GM12878 (cell line): Measurements from ENCODE around the gene TIAM1. TPM values are rescaled to one million over a fixed set of nuclear protein-coding genes. Genes with fewer than 3 reads are reported as not detected.

Experiments
- ATAC-seq: fragments of 200-7000 bp; cut with Tn5 transposase; 3 replicates; pipeline ENCODE4 v1.9.1; 2020; ENCODE audit warnings: mild to moderate bottlenecking, moderate library complexity
- BruUV-seq: library from RNA; stranded (reverse); fragments of 400-500 nt; replicated peaks from 2 replicates; lab custom pipeline; 2021; lab: Mats Ljungman, UMichigan
- CTCF ChIA-PET: fragments of 300-600 bp; sonication (Branson Sonifier 250); formaldehyde crosslinking; extraction: SDS; loops from one replicate; lab custom pipeline; 2021; ENCODE audit warnings: inconsistent platforms; lab: Yijun Ruan, JAX
- POLR2A ChIA-PET: fragments of 350-600 bp; formaldehyde crosslinking; extraction: SDS; loops from one replicate; lab custom pipeline; 2021; ENCODE audit warnings: inconsistent platforms; lab: Charles Lee
- RAD21 ChIA-PET: fragments of 300-600 bp; sonication (Branson Sonifier 250); formaldehyde crosslinking; loops from one replicate; lab custom pipeline; 2023; ENCODE audit warnings: antibody characterized with exemption; ENCODE audit not compliant: unreplicated experiment; lab: Charles Lee
- SMC1A ChIA-PET: fragments of 300-600 bp; sonication (Branson Sonifier 250); formaldehyde crosslinking; loops from one replicate; lab custom pipeline; 2023; ENCODE audit not compliant: unreplicated experiment, uncharacterized antibody; lab: Charles Lee
- DNase-seq: peaks from one replicate; pipeline ENCODE4 v3.0.0-alpha.2; 2011; ENCODE audit warnings: low read depth, low spot score
- FAIRE-seq: peaks from 3 replicates; lab custom pipeline; 2011; peaks lifted over from hg19 to GRCh38; lab: Jason Lieb, UNC
- H2AFZ ChIP-seq: 2 replicates; pipeline ENCODE4 v1.6.0; 2011; ENCODE audit warnings: low read depth, low read length, control low read depth; ENCODE audit not compliant: control insufficient read depth
- H3K27ac ChIP-seq: 2 replicates; pipeline ENCODE4 v1.5.1; 2011; ENCODE audit warnings: control low read depth; ENCODE audit not compliant: control insufficient read depth, insufficient read depth
- H3K27me3 ChIP-seq, 2 experiments: replicated peaks in 1 of 2; 2 replicates each; pipeline versions ENCODE4 v1.6.0 to v1.6.1; 2011; ENCODE audit warnings: low read length in 1 of 2; ENCODE audit not compliant: control insufficient read depth in 2 of 2, insufficient read depth in 2 of 2
- H3K36me3 ChIP-seq, 2 experiments: 2 replicates each; pipeline ENCODE4 v1.5.1; 2011; ENCODE audit warnings: low read length in 1 of 2; ENCODE audit not compliant: control insufficient read depth in 2 of 2, insufficient read depth in 2 of 2
- H3K4me1 ChIP-seq: 2 replicates; pipeline ENCODE4 v1.6.1; 2011; ENCODE audit warnings: mild to moderate bottlenecking, low read length, moderate library complexity, mixed read lengths; ENCODE audit not compliant: control insufficient read depth, insufficient read depth
- H3K4me2 ChIP-seq: 2 replicates; pipeline ENCODE4 v1.6.0; 2011; ENCODE audit warnings: control low read depth; ENCODE audit not compliant: control insufficient read depth, insufficient read depth
- H3K4me3 ChIP-seq: fragments of 200-600 bp; sonication (generic); 2 replicates; pipeline ENCODE4 v1.5.1; 2016
- H3K79me2 ChIP-seq: 2 replicates; pipeline ENCODE4 v1.6.0; 2011; ENCODE audit warnings: low read length; ENCODE audit not compliant: control insufficient read depth, insufficient read depth
- H3K9ac ChIP-seq: 2 replicates; pipeline ENCODE4 v1.8.0; 2011; ENCODE audit warnings: low read length, control low read depth, mixed read lengths; ENCODE audit not compliant: control insufficient read depth, insufficient read depth
- H3K9me3 ChIP-seq: replicated peaks from 3 replicates; pipeline ENCODE4 v1.5.1; 2011; ENCODE audit warnings: mild to moderate bottlenecking, low read length; ENCODE audit not compliant: control insufficient read depth, insufficient read depth
- H4K20me1 ChIP-seq: 2 replicates; pipeline ENCODE4 v1.6.0; 2011; ENCODE audit not compliant: control insufficient read depth, insufficient read depth
- BCL11A ChIP-seq: IDR thresholded peaks from 2 replicates; pipeline ENCODE4 v1.6.1; 2011; ENCODE audit warnings: low read depth, low read length
- CHD2 ChIP-seq: IDR thresholded peaks from 2 replicates; pipeline ENCODE4 v1.6.1; 2011; ENCODE audit warnings: low read depth, low read length, improper control_type of control experiment, borderline replicate concordance
- EGR1 ChIP-seq, 2 experiments: IDR thresholded peaks; 1 replicate in 1 of 2; 2 replicates in 1 of 2; pipeline ENCODE4 v1.6.1; 2011 to 2012; ENCODE audit warnings: low read depth in 2 of 2, low read length in 2 of 2, borderline replicate concordance in 1 of 2, mild to moderate bottlenecking in 1 of 2, moderate library complexity in 1 of 2
- FOXK2 ChIP-seq: fragments of 450-650 bp; IDR thresholded peaks from 2 replicates; pipeline ENCODE4 v1.6.1; 2017; ENCODE audit warnings: mild to moderate bottlenecking, moderate library complexity
- HCFC1 ChIP-seq: fragments of 150-350 bp; IDR thresholded peaks from 2 replicates; pipeline ENCODE4 v1.6.1; 2014; ENCODE audit warnings: low read length
- MTA2 ChIP-seq: fragments of 450-650 bp; IDR thresholded peaks from 2 replicates; pipeline ENCODE4 v1.6.1; 2016; ENCODE audit warnings: low read depth, mild to moderate bottlenecking, moderate library complexity
- MTA3 ChIP-seq: IDR thresholded peaks from 2 replicates; pipeline ENCODE4 v1.6.1; 2012; ENCODE audit warnings: low read length, inconsistent platforms, borderline replicate concordance
- NFYA ChIP-seq: IDR thresholded peaks from 2 replicates; pipeline ENCODE4 v1.6.1; 2011; ENCODE audit warnings: low read depth, mild to moderate bottlenecking, low read length, improper control_type of control experiment, borderline replicate concordance
- NRF1 ChIP-seq: conservative IDR thresholded peaks from 2 replicates; pipeline ENCODE4 v1.6.1; 2011; ENCODE audit warnings: mild to moderate bottlenecking, low read depth, low read length, improper control_type of control experiment
- POLR2AphosphoS5 ChIP-seq: IDR thresholded peaks from 2 replicates; pipeline ENCODE4 v1.6.1; 2011; ENCODE audit warnings: mild to moderate bottlenecking, low read length, inconsistent platforms
- POU2F2 ChIP-seq: IDR thresholded peaks from 3 replicates; pipeline ENCODE4 v1.6.1; 2011; ENCODE audit warnings: low read depth, mild to moderate bottlenecking, low read length, borderline replicate concordance
- RFX5 ChIP-seq: IDR thresholded peaks from 2 replicates; pipeline ENCODE4 v1.6.1; 2011; ENCODE audit warnings: low read depth, low read length, improper control_type of control experiment
- SMARCA5 ChIP-seq: fragments of 450-650 bp; IDR thresholded peaks from 2 replicates; pipeline ENCODE4 v1.6.1; 2017; ENCODE audit warnings: mild to moderate bottlenecking
- SRF ChIP-seq, 2 experiments: IDR thresholded peaks; 2 replicates each; pipeline ENCODE4 v1.6.1; 2011; ENCODE audit warnings: low read depth in 2 of 2, low read length in 2 of 2, mild to moderate bottlenecking in 1 of 2, moderate library complexity in 1 of 2
- TARDBP ChIP-seq: IDR thresholded peaks from 2 replicates; pipeline ENCODE4 v1.6.1; 2016; ENCODE audit warnings: borderline replicate concordance
- TCF3 ChIP-seq: IDR thresholded peaks from 2 replicates; pipeline ENCODE4 v1.6.1; 2012; ENCODE audit warnings: low read depth, mild to moderate bottlenecking, low read length, borderline replicate concordance; ENCODE audit not compliant: insufficient read depth
- TCF7 ChIP-seq: IDR thresholded peaks from 2 replicates; pipeline ENCODE4 v1.6.1; 2014; ENCODE audit warnings: antibody characterized with exemption, borderline replicate concordance
- ZBED1 ChIP-seq: IDR thresholded peaks from 2 replicates; pipeline ENCODE4 v1.6.1; 2016; ENCODE audit warnings: borderline replicate concordance
- WGBS: methylation state at CpG from one replicate; pipeline ENCODE4 v1.1.6; 2016; ENCODE audit warnings: low lambda C conversion rate; ENCODE audit not compliant: insufficient replicate concordance, insufficient coverage; ENCODE audit errors: missing lambda C conversion rate; 5-methylcytosine and 5-hydroxymethylcytosine counted together
- in situ Hi-C: fragments of 300-500 bp; cut with MboI; formaldehyde crosslinking; loops from 9 replicates; pipeline ENCODE4 v1.14.3; 2018; ENCODE audit warnings: mixed read lengths
- intact Hi-C: fragments of 100-400 bp; cut with micrococcal nuclease; formaldehyde crosslinking; loops from one replicate; pipeline ENCODE4 v1.14.2; 2022; ENCODE audit not compliant: unreplicated experiment
- polyA plus RNA-seq, 11 experiments: library from polyadenylated mRNA; depleted of rRNA in 4 of 11; unstranded in 6 of 11; stranded (reverse) in 5 of 11; fragments of >200 nt; fragmentation: Nextera tagmentation in 4 of 11; fragmentation: Illumina TruSeq in 1 of 11; extraction: Ambion mirVana in 4 of 11; extraction: Trizol in 1 of 11; gene quantifications; 1 replicate in 1 of 11; 2 replicates in 10 of 11; pipeline versions ENCODE4 v1.2.1 to v1.2.3, GENCODE V29; 2011 to 2016; ENCODE audit warnings: inconsistent platforms in 2 of 11, missing spikeins in 2 of 11, low read depth in 1 of 11
- total RNA-seq, 4 experiments: library from RNA; depleted of rRNA in 3 of 4; stranded (reverse); fragments of >200 nt in 3 of 4; fragmentation: Illumina TruSeq in 1 of 4; extraction: Trizol in 1 of 4; gene quantifications; 2 replicates each; pipeline versions ENCODE4 v1.2.1 to v1.2.3, GENCODE V29; 2013 to 2021
- TF ChIP-seq, protein P1 (sequence below): fragments of 450-650 bp; conservative IDR thresholded peaks from 2 replicates; pipeline ENCODE4 v1.6.1; 2017; ENCODE audit warnings: mild to moderate bottlenecking, moderate library complexity
- TF ChIP-seq, protein P2 (sequence below), 3 experiments: IDR thresholded peaks in 2 of 3; conservative IDR thresholded peaks in 1 of 3; 2 replicates each; pipeline ENCODE4 v1.5.1; 2011; ENCODE audit warnings: low read depth in 3 of 3, low read length in 3 of 3, mild to moderate bottlenecking in 3 of 3, control low read depth in 2 of 3, moderate library complexity in 2 of 3, inconsistent platforms in 1 of 3, mixed read lengths in 1 of 3; ENCODE audit not compliant: control insufficient read depth in 2 of 3, insufficient read depth in 1 of 3; ENCODE audit errors: extremely low read depth in 1 of 3

The TIAM1 gene
- total and polyA plus RNA-seq, 10 of the 15 experiments (the other 5 are each of a cell fraction or from before 2014, with no cell fraction given): 0.31 to 35.9 (median 0.78) TPM

DNA sequence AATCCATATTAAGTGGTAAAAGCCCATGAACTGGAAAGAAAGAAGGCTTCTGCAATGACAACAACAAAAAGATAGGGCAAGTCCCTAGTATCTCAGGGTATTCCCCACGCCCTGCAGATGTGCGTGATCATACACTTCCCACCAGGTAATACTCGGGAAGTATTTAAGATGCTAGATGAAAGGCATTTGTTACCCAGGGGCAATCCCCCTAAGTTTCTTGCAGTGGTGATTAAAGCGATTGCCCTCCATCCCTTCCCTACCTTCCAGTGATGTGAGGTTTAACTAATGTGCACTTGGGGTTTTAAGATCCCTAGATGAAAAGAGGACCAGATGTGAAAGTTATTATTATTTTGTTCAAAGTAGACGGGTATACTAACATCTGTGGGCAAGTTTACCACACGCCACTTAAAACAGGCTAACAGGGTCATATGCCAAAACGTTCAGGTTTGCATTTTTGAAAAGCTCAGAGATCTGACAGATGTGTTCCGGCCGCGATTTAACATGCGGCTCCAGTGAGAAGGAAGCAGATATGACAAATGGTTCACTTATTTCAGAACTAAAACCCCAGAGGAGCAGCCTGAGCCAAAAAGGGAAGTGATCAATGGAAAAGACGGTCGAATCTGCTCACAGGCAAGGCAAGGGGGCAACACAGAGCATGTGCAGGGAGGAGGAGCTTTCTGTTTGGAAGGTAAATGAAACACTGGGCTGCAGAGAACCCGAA is 17.4 kb downstream of the TIAM1 start:
- no peaks in the 10 kb centered on the region for H3K79me2 ChIP-seq
- no peak; the same call in 1 of the 2 replicates for TF ChIP-seq POLR2AphosphoS5
- no peak for TF ChIP-seq TCF3
- TF ChIP-seq POU2F2: no peak
- no peak for TF ChIP-seq TCF7
- no peak for TF ChIP-seq NFYA
- no peak for TF ChIP-seq EGR1 (IDR thresholded peaks at IDR 0.05; ENCODE audit: borderline replicate concordance in 1 of 2, low read depth in 2 of 2, low read length in 2 of 2)
- 0 out of 2 replicates have a peak, but pooled peaks have one; percentile 29 for TF ChIP-seq CHD2
- TF ChIP-seq SMARCA5: no peak
- TF ChIP-seq MTA3: no peak
- TF ChIP-seq BCL11A: 0 out of 2 replicates have a peak, but pooled peaks have one; percentile 31
- peak; percentile 89 for TF ChIP-seq MTA2
- no peak for TF ChIP-seq FOXK2
- no peak for TF ChIP-seq HCFC1
- TF ChIP-seq TARDBP: no peak
- TF ChIP-seq, protein P1, sequence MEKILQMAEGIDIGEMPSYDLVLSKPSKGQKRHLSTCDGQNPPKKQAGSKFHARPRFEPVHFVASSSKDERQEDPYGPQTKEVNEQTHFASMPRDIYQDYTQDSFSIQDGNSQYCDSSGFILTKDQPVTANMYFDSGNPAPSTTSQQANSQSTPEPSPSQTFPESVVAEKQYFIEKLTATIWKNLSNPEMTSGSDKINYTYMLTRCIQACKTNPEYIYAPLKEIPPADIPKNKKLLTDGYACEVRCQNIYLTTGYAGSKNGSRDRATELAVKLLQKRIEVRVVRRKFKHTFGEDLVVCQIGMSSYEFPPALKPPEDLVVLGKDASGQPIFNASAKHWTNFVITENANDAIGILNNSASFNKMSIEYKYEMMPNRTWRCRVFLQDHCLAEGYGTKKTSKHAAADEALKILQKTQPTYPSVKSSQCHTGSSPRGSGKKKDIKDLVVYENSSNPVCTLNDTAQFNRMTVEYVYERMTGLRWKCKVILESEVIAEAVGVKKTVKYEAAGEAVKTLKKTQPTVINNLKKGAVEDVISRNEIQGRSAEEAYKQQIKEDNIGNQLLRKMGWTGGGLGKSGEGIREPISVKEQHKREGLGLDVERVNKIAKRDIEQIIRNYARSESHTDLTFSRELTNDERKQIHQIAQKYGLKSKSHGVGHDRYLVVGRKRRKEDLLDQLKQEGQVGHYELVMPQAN: no peak
- TF ChIP-seq SRF (IDR thresholded peaks at IDR 0.05; ENCODE audit: low read depth in 2 of 2, low read length in 2 of 2): no peak
- TF ChIP-seq, protein P2, sequence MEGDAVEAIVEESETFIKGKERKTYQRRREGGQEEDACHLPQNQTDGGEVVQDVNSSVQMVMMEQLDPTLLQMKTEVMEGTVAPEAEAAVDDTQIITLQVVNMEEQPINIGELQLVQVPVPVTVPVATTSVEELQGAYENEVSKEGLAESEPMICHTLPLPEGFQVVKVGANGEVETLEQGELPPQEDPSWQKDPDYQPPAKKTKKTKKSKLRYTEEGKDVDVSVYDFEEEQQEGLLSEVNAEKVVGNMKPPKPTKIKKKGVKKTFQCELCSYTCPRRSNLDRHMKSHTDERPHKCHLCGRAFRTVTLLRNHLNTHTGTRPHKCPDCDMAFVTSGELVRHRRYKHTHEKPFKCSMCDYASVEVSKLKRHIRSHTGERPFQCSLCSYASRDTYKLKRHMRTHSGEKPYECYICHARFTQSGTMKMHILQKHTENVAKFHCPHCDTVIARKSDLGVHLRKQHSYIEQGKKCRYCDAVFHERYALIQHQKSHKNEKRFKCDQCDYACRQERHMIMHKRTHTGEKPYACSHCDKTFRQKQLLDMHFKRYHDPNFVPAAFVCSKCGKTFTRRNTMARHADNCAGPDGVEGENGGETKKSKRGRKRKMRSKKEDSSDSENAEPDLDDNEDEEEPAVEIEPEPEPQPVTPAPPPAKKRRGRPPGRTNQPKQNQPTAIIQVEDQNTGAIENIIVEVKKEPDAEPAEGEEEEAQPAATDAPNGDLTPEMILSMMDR (IDR thresholded peaks at IDR 0.05 in 2 of 3, conservative IDR thresholded peaks at IDR 0.05 in 1 of 3; ENCODE audit: control insufficient read depth in 2 of 3, extremely low read depth in 1 of 3, insufficient read depth in 1 of 3, low read depth in 3 of 3, low read length in 3 of 3): no peak
- TF ChIP-seq ZBED1: no peak
- TF ChIP-seq NRF1: peak; percentile 77
- no peak for TF ChIP-seq RFX5

More for the DNA sequence above, 17.4 kb downstream of the TIAM1 start:
- Histone ChIP-seq H2AFZ (no peak overlapping the region), H3K9ac (no peak overlapping the region), H3K4me2 (peak overlapping the region; percentile 24), H3K4me1 (peaks cover 3% of the 10 kb centered on the region; the same call in 1 of the 2 replicates), H3K27me3 (no peaks in the 10 kb centered on the region), H3K4me3 (0 out of 2 replicates have a peak overlapping the region, but pooled peaks have one; percentile 15), H3K36me3 (no peaks in the 10 kb centered on the region), H4K20me1 (no peaks in the 10 kb centered on the region), H3K9me3 (no peaks in the 10 kb centered on the region; the same call in 2 of the 3 replicates), H3K27ac (peak overlapping the region; percentile 41)
- ChIA-PET RAD21 (interaction anchor here (0.6 to 2.4 kb wide), 15 partner anchors 9 to 254 kb away, joined by 3 to 18 read pairs (median 6); no protein-coding TSS in a partner anchor), POLR2A (interaction anchor here (0.6 to 3.6 kb wide), 4 partner anchors 16 to 146 kb away, joined by 4 to 17 read pairs (median 5); no protein-coding TSS in a partner anchor), CTCF (interaction anchor here (0.7 to 2.2 kb wide), 6 partner anchors 17 to 254 kb away, joined by 3 to 11 read pairs (median 7); partner anchors contain the start of gene TIAM1), SMC1A (interaction anchor here (0.7 to 2.9 kb wide), 21 partner anchors 12 to 313 kb away, joined by 3 to 16 read pairs (median 4); partner anchors contain the start of gene TIAM1)
- intact Hi-C loops (loop anchor here (1.0 to 5.0 kb wide), 4 partner anchors 28 to 128 kb away; no protein-coding TSS in a partner anchor), in situ Hi-C loops (no loop called here)
- peak; percentile 95 for DNase-seq
- no TSS peak for BruUV-seq
- peak; percentile 96 for ATAC-seq
- peak; percentile 75 for FAIRE-seq
- 2% methylated on average over 14 of the region's 14 CpGs for WGBS
